Activated CD8-positive, alpha-beta memory T cell treated with anti-CD3 and anti-CD28 coated beads, Interleukin-2, amount 50 U/mL, for 1 hour (primary cell): ENCODE results near the gene CEPT1.
A peak's percentile ranks its signal among the peaks of the same experiment; 100 is the strongest.
"Not testable (repeated sequence)": the region's sequence is repeated elsewhere in the genome, so short reads cannot be mapped to it uniquely, and the experiment has no call there.

Experiments
- DNase-seq: peaks from one replicate; pipeline ENCODE4 v3.0.0-alpha.2; 2020; ENCODE audit errors: extremely low read depth

Gene CEPT1

DNA sequence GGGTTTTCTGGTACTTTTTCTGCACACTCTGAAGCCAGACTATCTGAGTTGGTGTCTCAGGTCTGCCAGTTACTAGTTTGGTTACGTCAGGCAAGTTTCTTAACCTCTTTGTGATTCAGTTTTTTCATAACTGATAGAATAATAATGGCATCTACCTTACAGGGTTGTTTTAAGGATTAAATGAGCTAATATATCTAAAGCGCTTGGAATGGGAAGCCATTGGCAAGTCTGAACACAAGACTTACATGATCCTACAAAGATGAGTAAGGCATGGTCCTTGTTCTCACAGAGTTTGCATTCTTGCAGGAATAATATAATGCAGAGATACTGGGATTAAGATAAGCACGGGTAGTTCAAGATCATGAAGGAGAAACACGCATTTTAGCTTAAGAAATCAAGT, 69.6 kb downstream of the CEPT1 start:
- no peak for DNase-seq

DNA sequence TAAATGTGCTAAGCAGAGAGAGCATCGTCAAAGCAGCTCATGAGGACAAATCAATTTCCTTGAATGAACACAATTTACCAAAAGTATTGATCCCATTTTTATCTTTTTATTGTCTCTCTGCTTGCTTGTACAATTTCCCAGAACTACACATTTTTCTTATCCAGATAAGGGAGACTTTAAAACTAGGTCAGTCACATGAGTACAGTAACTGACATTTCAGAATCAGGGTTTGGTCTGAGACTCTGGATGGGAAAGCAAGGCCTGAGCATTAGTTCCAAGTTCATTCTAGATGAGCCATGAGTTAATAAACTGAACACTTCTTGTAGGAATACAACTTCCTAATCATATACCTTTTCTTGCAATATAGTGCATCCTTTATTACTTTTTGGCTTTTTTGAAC, 71.9 kb downstream of the CEPT1 start:
- DNase-seq, result no peak

DNA sequence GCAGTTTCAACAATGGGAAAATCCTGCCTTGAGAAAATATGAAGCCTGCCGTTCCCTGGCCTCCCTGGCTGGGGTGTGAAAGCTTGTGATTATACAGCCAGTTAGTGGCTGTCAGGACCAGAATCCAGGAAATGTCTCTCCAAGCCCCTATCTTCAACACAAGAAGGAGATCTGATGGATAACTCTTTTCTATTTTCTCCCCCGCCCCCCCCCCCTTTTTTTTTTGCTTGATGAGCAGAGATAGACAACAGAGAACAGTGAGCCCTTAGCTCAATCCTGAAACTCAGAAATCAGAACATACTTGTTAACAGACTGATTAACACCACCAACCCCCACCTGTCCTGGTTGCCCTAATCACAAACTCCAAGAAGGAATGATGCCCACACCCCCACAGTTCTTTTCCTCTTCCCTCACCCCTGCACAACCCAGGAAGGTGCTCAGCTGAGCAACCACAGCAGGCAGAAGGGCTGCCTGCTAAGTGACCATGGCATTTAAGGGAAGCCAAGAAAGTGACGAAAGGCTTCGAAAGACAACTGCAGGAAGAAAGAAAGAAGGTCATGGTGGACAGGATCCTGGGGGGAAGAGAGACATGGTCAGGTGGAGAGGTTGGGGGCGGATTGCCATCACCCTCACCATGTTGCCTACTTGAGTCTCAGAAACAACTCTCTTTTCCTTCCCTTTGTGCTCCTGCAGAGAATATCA, 72.8 kb downstream of the CEPT1 start:
- no peak for DNase-seq

DNA sequence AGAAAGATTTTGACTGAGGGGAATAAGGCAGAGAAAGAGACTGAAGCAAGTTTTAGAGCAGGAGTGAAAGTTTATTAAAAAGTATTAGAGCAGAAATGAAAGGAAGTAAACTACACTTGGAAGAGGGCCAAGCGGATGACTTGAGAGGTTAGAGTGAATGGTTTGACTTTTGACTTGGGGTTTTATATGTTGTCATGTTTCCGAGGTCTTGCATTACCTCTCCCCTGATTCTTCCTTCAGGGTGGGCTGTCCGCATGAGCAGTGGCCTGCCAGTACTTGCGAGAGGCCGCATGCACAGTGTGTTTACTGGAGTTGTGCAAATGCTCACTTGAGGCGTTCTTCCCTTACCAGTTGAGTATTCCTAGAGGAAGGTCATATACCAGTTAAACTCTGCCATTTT, 73.4 kb downstream of the CEPT1 start:
- DNase-seq, result no peak

DNA sequence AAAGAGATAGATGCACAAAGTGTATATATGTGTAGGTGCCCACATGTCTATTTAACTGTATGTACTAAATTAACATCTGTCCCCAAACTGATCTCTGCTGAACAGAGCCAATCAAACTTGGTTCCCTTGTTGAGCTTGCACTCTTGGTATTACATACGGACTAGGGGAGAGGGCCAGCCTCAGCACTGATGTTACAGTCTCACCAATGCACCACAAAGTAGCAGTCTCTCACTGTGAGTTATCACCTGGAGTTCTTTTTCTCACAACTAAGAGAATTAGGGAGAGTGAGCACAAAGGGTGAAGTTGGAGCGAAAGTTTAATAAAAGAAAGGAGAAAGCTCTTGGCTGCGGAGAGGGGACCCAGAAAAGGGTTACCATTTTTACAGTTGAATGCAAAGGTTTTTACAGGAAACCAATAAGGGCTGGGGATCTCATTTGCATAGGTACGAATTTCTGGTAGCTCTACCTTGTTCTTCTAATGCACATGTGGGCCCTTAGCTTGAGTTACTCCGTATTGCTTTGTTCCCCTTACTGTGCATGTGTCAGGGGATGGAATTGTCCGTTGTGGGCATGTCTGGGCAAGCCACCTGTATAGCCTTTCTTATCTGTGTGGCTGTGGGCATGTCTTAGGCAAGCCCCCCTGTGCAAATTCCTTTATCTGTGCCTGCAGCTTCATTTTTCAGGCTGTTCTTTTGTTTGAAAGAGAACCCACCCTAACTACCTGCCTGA, 74.2 kb downstream of the CEPT1 start:
- no peak for DNase-seq

DNA sequence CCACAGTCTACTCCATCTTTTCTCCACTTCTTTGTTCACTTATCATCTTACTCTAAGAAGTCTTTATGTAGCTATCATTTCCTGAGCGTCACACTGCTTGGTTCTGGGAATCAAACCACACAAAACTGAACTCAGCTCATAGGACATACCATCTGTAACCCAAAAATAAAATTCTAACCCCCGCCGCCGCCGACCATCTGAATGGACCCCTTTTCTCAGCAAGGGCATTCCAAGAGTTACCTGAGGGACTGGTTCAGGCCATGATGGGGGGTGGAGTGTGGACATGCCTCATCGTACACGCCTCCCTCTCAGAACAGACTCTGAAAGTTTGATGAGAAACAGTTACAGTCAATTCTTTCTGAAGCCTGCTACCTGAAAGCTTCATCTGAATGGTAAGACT, 74.9 kb downstream of the CEPT1 start:
- DNase-seq, result peak; percentile 51

DNA sequence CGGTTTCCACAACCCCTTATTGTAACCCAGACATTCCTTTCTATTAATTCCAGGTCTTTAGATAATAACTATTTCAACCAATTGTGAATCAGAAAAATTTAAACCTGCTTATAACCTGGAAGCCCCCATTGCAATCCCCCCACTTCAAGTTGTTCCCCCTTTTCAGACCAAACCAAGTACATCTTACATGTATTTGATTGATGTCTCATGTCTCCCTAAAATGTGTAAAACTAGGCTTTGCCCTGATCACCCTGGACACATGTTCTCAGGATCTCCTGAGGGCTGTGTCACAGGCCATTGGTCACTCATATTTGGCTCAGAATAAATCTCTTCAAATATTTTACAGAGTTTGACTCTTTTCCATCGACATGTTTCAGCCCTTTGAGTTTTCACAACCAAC, 75.3 kb downstream of the CEPT1 start:
- not testable (repeated sequence) for DNase-seq

DNA sequence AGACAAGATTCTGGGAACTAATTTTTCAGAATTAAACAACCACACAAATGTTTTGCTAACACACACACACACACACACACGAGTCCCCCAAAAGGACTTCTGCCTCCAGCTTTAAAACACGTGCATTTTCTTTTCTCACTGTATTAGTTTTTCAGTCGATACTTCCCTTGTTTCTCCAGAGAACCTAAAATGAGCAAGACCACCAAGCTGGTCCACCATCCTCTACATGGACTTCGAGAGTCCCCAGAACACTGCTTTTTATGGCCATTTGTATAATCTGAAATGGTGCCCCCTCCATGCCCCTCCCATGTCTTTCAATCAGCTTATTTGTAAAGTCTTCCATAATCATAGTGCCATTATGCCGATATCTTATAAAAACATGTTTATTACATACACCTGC, 76.7 kb downstream of the CEPT1 start:
- DNase-seq, result no peak

DNA sequence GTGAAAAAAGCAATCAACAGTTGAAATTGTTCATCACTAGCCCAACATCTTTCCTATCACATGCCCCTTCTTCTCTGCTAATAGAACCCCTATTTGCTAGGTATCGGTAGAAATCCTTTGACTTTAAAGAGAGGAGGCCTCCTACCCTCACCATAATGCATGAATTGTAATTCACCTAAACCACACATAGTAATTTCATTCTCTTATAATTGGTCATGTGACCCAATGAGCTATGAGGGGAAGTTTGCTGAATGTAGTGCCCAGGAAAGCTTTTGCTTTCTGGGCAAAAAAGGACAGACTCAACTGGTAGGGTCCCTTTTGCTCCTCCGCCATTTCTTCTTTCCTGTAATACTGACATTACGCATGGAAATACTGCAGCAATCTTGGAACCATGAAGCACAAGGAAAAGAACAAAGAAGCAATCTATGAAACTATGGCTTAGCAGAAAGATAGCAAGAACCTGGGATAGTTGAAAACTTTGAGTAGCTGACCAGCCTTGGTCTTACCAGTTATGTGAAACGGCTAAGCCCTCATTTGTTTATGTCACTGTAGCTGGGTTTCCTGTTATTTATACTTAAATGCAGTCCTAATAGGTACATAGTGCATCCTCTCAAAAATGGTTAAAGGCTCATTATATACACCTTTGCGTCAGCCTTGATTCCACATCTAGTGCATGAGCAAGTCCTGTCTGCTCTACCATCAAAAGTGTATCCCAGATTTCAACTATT, 77.3 kb downstream of the CEPT1 start:
- no peak for DNase-seq

DNA sequence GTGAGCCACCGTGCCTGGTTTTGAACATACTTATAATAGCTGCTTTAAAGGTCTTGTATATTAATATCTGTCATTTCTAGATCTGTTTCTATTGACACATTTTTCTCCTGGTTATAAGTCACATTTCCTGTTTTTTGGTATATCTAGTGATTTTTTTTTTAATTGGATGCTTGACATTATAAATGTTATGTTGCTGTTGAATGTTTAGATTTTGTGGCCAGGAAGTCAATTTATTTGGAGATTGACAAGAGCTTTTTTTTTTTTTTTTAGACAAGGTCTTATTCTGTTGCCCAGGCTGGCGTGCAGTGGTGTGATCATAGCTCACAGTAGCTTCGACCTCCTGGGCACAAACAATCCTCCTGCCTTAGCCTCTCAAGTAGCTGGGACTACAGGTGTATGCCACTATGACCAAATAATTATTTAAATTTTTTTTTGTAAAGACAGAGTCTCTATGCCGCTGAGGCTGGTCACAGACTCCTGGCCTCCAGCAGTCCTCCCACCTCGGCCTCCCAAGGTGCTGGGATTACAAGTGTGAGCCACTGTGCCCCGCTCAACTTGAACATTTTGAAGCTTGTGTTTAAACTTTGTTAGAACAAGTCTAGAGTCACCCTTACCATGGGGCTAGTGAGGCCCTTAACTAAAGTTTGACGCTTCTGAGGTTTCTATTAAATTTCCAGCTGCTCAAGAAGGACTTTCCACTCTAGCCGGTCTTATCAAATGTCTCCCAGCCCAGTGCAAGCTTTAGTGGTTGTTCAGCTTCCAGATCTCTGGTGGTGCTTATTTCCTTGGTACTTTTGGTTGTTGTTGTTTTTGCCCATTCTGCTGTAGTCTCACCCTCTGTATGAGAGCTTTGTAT, 78.9 kb downstream of the CEPT1 start:
- DNase-seq, result no peak

DNA sequence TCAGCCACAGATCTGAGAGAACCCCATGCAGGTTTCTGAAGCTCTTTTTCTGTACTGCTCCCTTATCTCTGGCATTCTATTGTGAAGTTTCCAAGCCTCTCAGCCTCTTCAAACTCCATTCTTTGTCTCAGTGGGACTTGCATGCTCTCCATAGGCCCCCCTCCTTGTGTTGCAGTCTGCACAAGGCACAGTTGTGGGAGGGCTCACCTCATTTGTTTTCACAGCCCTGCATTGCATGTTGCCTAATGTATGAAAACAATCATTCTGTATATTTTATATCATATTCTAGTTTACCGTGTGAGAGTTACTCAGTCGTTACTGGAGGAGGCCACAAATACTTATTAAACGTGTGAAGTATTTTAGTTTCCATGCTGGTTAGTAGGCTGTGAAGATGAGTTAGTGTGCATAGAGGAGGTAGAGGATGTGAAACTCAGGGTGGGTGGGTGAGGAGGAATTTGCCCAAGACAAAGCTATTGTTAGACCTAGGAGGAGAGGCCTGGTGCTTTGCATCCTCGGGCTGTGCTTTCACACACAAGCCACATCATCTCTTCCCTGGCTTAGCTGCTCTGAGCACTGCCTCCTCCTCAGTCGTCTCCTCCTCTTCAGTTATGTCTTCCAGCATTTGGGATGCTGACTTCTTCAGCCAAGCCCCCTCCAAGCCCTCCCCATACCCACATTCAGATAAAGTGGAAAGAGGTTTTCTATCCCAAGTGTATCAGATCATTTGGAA, 79.7 kb downstream of the CEPT1 start:
- no peak for DNase-seq

DNA sequence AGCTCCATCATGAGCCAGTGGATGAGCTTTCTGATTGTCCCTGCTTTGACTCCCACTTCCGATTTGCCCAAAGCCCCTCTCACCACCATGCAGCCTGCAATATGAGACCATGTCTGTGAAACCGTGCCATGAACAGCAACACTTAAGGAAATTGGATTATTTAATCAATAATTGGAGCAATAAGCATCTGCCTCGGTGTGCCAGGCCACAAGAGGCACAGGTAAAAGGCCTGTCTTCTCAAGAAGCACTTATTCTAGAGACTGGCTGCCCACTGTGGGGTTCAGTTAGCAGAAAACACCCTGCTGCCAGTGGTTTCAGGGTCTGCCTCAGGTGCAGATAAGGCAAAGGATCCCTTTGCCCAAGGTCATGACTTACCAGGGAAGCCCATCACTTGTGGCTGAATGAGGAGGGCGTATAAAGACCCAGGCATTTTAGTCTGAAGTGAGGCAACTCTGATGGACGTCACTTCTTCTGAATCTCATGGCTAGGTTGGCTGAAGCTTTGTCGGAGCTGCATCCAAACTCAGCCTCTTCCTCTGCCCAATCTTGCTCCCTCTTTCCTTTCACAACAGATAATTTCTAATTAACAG, 80.4 kb downstream of the CEPT1 start:
- DNase-seq, result no peak

DNA sequence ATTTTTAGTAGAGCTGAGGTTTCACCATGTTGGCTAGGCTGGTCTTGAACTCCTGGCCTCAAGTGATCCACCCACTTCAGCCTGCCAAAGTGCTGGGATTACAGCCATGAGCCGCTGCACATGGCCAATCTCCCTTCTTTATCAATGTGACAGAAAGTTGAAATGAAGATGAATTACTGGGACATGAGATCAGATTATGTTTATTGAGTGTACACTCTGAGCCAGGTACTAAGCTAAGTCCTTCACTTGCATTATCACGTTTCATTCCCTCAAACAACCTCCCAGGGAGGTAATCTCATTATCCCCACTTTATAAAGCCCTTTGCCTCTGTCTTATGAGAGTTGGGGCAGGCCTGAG, 81.2 kb downstream of the CEPT1 start:
- no peak for DNase-seq

DNA sequence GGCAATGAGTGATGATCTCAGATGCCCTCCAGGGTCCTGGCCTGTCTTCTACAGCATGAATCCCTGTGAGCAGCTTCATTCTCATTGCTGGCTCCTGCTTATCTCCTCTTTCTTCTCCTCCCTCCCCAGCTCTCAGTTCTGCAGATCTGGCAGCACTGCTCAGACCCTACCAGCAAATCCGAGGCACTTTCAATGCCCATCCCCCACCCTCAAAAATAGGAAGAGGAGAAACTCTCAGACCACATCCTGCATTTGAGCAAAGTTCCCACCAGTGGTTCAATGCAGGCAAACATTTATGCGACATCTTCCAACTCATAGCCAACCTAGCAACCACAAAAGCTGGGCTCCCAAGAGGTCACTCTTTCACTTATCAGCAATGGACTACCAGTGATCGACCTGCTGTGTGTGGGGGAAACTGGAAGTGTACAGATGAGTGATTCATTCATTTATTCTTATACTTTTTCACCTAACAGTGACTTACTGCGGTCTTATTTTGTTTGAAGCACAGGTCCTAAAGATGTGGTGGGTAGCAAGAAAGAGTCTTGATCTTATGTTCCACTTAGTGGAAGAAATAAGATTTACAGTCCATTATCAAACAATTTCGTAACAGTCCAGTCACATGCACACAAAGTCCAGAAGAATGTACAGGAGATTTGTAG, 81.7 kb downstream of the CEPT1 start:
- no peak for DNase-seq

DNA sequence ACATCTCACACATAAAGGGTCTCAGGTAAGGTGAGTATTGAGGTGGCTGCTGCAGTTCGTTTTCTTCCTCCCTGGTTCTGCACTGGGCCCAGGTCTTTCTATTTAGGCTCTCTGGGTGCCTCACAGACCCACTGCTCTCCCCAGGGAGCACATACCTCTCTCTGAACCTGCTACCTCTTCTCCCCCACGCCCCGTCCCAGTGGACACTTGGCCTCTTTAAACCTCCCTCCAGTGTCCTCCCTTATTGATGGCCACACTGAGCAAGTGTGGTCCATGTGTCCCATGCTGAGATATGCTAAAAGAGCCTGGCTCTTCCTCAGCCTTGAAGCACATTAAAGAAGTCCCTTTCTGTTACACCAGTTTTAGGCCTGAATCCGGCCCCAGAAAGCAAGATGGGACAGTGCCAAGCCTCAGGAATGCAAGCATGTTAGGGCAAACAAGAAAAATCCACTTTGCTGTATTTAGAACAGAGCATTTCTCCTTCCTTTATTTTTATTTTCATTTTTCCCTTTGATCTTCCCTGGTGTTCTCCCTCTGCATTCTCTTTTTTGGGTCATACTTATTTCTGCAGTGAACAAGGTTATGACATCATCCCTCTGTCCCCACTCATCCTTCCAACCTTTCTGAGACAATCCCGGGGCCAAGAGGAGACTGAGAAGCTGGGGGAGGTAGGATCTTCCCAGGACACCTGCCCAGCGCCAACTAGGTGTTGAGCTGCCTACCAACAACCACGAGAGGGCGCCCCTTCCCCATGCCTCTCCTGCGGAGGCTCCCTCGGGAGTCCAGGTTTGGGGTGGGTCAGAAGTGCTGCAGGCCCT, 82.5 kb downstream of the CEPT1 start:
- peak; percentile 55 for DNase-seq

DNA sequence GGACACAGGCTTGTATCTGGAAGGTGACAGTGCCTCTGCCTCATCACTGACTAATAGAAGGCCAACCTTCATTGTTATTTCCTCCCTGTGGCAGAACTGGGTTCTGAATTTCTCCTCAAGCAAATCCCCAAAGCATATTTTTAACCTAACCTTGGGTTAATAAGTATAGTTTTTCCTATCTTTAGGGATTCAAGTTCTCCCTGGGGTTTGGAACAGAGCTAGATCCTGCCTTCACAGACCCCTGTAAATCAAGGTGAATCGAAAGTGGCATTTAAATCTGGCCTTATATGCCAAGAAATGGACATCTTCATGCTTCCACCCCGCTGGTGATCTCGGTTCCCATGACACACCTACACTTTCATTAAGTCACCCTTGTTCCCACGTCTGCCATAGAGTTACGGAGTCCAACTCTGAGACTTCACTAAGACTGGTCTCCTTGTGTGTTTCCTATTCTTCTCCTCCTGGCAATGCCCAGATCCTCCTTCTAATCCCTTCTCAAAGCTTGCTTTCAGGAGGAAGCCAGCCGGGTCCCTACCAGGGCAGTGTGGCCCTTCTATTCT, 83.2 kb downstream of the CEPT1 start:
- no peak for DNase-seq

DNA sequence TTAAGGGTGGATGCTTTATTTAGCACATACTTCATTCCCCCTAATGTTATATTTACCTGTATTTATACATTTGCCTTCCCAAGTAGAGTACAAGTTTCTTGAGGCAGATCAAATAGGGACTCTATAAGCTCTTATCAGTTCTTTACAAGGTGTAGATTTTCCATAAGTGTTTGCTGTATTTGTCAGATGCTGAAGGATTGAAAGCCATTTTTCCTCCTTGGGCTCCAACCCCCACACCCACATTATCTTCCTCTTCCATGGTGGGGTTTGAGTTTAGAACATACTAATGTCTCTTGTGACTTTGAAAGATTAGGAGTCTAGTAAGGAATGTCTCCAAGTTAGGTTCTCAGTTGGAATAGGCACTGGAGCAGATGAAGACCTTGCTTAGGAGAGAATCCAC, 85.1 kb downstream of the CEPT1 start:
- no peak for DNase-seq

DNA sequence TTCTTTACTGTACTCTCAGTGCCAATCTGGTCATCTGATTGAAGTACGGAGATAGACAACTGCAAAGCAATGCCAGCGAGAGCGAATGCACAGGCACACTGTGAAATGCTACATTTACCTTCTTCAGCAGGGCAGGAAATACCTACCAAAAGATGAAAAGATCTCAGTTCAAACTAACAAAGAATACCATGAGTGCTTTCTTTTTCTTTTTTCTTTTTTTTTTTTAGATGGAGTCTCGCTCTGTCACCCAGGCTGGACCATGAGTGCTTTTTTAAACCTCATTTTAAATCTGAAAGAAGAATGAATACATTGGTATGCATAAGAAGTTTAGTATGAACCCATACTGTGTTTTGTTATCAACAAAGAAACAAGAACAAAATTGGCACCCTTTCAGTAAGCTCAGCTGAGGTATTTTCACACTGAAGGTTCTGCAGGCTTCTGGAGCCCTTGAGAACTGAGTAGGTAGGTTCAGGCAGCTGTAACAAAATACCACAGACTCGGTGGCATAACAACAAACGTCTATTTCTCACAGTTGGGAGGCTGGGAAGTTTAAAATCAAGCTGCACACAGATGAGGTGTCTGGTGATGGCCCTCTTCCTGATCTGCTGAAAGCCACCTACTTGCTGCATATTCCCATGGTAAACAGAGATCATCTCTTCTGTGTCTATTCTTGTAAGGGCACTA, 85.8 kb downstream of the CEPT1 start:
- no peak for DNase-seq

DNA sequence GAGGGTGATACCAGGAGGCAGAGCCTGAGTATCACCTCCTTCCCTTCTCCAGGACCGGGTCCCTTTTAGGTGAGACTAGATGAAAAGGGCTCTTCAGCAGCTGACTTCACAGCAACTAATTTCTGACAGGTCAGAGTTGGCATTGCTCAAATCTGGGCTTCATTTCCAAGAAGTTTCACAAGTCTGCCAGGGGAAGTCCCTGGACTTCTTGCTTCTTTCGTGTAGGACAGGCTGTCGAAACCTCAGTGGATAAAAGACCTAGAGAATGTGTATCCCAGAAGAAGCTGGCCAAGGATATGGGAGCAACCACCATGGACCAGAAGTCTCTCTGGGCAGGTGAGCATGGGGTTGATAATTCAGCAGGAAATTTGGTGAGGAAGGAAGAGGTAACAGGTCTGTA, 87.4 kb downstream of the CEPT1 start, which contains the start of gene CHI3L2:
TSS of gene CHI3L2 (plus strand) at position 280 of the 400 bp plus-strand sequence. CDS start at position 297, 17 bp downstream.
- DNase-seq, result no peak
